Activated CD8-positive, alpha-beta memory T cell treated with anti-CD3 and anti-CD28 coated beads for 48 hours (primary cell): Measurements from ENCODE around the gene ADAMTS3.

Source experiments
- DNase-seq, 3 experiments: peaks; one replicate each; pipeline ENCODE4 v3.0.0-alpha.2; 2020; ENCODE audit warnings: low read depth in 2 of 3, low spot score in 2 of 3

Gene ADAMTS3

DNA sequence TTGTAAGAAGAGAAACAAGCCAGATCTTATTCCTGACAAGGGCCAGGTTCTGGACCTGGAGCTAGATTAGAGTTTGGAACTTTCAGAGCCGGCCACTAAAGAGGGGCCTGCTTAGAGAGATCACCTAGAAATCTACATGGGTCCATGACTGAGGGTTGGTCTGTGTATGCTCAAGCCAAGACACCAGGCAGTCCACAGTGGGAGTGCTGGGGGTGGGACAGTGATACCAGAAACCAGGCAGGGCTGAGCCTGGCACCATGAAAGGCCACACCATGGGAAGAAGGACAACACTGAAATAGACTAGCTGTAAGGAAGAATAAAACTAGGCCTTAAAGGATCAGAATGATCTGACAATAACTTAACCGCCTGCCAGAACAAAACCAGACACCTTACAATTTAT is 267.3 kb downstream of the ADAMTS3 start:
- DNase-seq: no peak

DNA sequence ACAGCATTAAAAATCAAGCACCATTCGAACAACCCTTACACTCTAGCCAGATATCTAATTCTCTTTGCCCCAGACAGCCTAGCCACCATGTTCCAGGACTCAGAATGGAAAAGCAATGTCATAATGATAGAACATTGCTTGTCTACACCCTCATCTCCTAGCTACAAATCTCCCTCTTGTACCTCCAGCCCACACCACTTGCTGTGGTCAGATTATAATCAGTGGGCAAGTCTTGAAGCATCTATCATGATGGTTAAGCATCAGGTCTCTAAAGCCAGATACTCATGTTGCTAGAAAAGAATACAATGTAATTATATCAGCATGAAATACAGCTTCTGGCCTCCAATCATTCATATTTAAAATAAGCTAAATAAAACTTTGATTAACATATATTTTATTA is 268.9 kb downstream of the ADAMTS3 start:
- no peak for DNase-seq

DNA sequence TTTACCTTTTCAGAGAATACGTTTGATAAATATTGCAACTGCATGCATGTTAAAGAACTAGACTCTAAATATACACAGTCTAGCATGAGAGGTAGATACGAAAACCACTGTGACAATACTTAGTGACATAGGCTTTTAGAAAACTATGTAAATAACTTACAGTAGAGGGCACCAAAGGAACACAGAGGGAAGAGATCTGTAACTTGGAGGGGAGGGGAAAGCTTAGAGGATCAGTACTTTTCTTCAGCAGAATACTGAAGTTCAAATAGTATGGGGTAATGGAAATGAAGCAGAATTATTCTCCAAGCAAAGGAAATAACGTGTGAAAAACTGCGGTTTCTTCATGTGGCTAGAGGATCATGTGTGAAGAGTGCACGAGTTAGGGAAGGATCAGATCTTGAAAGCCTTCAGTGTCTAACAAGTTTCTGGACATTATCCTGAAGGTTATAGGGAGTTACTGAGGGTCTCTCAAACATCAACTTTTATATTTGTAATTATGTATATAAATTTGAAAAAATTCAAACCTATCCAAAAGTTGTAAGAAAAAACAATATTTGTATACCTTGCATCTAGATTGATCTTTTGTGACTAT is 273.0 kb downstream of the ADAMTS3 start:
- DNase-seq: no peak

DNA sequence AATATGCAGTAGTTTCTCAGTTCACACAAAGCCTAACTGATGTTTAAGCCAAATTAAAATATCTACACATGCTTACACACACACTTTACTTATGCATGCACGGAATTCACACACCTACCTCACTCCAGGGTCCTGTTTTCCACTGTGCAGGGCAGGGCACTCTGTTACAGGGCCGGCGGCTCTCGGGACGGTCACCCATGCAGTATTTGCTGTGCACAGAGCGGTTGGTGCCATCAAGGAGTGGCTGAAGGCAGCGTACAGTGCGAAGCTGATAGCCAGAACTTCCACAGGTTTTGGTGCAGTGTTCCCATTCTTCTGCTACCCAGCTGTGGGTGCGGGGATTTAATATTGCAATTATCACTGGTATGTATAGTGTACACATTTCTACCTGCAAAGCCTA is 278.3 kb downstream of the ADAMTS3 start:
- DNase-seq: no peak

DNA sequence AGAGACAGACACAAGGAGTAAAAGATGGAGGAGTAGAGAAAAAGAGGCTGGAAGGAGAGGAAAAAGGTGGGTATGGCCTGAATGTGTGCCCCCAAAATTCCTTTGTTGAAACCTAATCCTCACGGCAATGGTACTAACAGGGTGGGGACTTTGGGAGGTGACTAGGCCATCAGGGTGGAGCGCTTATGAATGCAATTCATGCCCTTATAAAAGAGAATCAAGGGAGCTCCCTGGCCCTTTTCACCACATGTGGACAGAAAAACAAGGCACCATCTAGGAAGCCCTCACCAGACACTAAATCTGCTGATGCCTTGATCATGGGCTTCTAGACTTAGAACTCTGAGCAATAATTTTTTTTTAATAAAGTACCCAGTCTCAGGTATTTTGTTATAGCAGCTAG is 282.1 kb downstream of the ADAMTS3 start:
- no peak for DNase-seq

DNA sequence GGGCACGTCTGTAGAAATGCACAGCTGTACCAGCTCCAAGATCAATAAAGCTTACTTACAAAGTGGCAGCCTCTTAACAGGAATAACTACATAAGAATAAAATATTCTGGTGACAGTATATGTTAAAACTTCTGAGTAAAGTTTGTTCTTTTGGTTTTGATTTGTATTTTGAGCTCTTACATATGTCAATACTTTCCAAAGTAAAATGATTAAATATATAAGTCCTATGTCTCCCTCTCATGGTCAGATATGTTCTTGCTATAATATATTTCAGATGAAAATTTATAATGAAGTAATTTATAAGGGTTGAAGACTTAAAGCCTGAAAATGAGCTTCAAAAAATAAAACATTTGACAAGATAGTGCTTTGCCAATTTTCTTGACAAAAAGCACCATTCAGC is 282.8 kb downstream of the ADAMTS3 start:
- no peak for DNase-seq

DNA sequence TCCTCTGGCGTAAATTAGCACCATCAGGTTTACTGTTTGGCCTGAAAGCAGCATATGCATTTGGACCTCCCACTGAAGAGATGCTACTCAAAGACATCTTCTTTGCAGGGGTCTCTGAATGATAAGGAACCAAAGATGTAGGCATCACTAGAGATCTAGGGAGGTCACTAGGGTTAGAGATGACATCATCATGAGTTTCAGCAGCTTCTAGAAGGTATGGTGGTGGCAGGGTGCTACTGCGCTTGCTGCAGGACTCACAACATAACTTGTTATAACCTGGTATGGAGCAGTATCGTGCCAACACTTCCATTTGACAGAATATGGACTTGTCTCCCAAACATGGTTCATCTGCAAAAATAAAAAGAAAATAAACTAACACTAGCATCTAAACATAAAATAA is 285.7 kb downstream of the ADAMTS3 start:
- no peak for DNase-seq

DNA sequence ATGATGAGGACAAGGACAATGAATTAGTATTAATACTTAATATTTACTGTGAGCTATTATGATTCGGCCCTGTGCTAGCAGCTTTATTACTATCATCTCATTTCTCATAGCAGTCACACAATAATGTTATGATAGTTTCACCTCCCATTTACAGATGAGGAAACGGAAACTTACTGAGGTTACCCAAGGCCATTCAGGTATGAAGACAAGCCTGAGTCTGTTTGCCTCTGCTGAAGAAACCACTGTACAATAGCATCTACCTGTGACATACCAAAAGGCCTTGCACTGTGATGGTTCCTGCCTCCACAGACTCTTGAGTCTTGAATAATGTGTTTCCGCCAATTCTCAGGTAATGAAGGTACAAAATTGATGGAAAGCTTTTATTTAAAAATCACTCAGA is 288.8 kb downstream of the ADAMTS3 start:
- DNase-seq: no peak

DNA sequence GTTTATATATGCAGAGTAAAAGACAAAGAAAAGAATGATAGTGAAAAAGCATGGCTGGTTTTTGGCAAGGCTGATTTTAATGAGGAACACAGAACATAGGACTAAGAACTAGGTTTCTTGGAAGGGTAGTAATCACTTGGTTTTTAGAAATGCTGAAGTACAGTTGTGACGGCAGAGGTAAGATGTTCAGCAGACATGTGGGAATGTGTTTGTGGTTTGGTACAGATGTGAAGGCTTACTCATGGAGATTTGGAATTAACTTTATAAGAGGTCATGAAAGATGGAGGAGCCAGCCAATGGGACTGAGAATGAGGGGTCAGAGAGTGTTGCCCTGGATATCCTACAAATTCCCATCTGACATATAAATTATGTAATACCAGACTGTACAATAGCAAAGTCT is 293.6 kb downstream of the ADAMTS3 start:
- DNase-seq: no peak

DNA sequence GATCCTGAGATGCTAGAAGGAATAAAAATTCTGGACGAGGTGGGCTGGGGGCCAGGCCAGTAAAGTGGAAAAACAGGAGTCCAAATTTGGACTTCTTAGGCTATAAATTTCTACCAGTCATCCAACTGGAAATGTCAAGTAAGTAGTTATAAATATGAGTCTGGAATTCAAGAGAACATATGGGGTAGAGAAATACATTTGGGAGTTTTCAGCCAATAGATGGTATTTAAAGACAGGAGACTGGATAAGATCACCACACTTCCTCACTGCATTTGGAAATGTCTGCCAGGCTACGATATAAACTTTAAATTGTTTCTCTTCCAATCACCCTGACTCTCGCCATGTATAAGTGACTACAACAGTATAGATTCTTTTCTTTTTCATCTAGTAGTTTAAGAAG is 294.8 kb downstream of the ADAMTS3 start:
- DNase-seq: no peak

DNA sequence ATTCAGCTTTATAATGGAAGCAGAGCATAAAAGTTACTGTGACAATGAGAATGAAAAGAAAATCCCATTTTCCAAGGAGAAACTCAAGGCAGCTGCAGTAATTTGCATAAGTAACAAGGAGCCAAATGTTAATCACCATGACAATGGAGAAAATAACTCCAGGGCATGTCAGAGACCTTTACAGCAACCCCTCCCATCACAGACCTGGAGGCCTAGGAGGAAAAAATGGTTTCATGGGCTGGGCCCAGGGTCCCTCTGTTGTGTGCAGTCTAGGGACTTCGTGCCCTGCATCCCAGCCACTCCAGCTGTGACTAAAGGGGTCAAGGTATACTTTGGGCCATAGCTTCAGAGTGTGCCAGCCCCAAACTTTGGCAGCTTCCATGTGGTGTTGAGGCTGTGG is 313.8 kb downstream of the ADAMTS3 start:
- DNase-seq: no peak

DNA sequence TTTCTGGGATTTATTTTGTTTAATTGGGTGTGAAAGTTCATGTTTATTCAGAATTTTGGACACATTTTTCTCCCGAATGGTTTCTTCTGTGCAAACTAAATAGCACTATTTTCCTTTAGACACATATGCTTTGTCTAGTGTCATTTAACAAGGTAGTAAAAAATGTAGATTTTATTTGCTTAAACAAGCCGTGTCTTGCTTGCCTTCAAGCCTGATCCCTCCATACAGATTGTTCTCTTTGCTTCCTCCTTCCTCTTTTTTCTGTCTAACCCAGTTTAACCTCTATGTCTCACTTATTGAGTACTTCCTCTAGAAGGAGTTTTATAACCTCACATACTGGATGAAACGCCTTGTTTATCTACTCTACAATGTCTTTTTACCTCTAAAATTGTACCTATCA is 325.4 kb downstream of the ADAMTS3 start:
- DNase-seq: no peak

DNA sequence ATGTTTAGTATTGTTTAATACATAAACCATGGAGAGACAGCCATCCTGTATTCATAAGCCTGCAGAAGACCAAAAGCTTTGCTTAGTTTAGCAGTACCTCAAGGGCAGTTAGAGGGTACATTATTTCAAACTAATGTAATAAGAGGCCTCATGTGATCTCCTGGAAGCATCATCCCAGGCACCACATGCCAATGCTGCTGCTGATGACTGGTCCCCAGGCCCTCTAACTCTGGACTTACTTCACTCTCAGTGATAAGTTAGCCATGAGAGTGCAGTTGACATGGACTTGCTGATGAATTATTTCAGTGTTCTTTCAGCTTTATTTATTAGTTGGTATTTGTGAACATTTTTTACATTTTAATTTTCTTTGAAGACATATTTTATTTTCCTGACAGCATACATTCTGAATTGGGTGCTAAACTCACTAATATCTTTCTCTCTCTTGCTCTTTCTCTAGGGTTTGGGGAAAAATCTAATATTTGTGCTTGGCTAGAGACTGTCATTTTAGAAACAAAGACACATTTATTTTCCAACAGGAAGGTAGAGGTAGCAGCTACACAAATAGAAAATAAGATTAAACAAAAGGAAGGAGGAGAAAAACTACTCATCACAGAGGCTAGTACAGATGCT is 329.4 kb downstream of the ADAMTS3 start:
- DNase-seq: no peak
